Measurements from ENCODE around the gene GALNT5. TPM values are rescaled to one million over a fixed set of nuclear protein-coding genes. Genes with fewer than 3 reads are reported as not detected.

GALNT5 gene
- total RNA-seq, 5 donors from 2014 or later (not counting 1 experiment from before 2014, with no cell fraction given): 0.09 to 0.23 (median 0.10) TPM; not detected in 2

DNA sequence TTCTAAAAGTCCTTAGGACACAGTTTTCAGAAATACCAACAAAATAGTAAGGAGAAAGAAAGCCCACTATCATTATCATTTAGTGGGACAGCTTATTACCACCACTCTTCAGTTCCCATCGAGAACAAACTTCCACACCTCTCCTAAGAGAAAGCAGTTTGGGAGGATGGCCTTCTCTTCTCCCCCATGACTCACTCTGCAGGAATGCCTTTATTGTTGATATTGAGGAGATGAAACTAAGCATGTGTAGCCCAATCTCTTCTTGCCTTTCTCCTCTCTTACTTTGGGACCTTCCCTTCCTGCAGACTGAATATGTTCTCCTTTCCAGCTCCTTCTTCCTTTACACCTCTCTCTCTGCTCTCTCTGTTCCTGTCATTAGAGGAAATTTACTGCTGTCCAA lies 98.1 kb downstream of the GALNT5 start:
- DNase-seq (no peak), ATAC-seq (replicated peaks in 1 of 4) (no peak)
- H3K4me3 ChIP-seq (ENCODE audit: control insufficient read depth in 1 of 2, extremely low read depth in 1 of 2, low read length in 1 of 2): no peak overlapping the region
- Mint-ChIP-seq H3K27me3 (no peaks in the 10 kb centered on the region), H3K27ac (peak overlapping the region; percentile 2 to 19), H3K4me1 (peaks cover 44 to 65% (median 48%) of the 10 kb centered on the region in 3 donors), H3K36me3 (peaks cover 18% of the 10 kb centered on the region), H3K4me3 (no peak overlapping the region), H3K9me3 (peaks cover 0 to 3% (median 0%) of the 10 kb centered on the region in 3 donors)
- ChIA-PET POLR2A (no interaction called here), CTCF (interaction anchor here in 1 of 2 donors (0.5 to 1.7 kb wide), 4 partner anchors 19 to 626 kb away, joined by 3 to 4 read pairs (median 4); no protein-coding TSS in a partner anchor)
- peaks cover 0 to 18% of the 10 kb centered on the region in 2 experiments for H3K4me1 ChIP-seq (ENCODE audit: control insufficient read depth in 1 of 2, extremely low read depth in 1 of 2, insufficient read depth in 2 of 2, low read length in 2 of 2)
- no peaks in the 10 kb centered on the region for H3K36me3 ChIP-seq (ENCODE audit: control insufficient read depth in 2 of 2, extremely low read depth in 1 of 2, insufficient read depth in 1 of 2, low read length in 1 of 2)
- H3K9me3 ChIP-seq: no peaks in the 10 kb centered on the region
- H3K27ac ChIP-seq (ENCODE audit: low read length): no peak overlapping the region
- WGBS (ENCODE audit: insufficient coverage): no CpG with 5 or more reads among the region's 1 CpG
- H3K27me3 ChIP-seq (replicated peaks in 1 of 2; ENCODE audit: control insufficient read depth in 2 of 2, extremely low read depth in 1 of 2, insufficient read depth in 2 of 2, low read length in 1 of 2): no peaks in the 10 kb centered on the region

DNA sequence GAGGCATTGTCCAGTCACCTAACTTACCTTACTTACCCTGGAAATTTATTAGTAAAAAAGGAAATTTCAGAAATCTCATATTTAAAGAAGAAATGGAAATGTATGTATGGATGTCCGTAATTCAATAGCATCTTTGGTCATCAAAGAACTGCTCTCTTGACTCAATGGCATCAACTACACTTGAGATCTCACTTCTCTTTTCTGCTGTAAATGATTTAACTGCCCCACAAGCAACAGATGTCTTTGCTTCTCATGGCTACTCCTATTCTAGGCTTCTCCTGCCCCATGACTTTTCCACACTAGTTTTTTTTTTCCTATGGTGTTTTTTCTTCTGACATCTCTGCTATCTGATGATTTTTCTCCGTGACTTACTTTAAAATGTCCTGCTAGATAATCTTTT lies 102.1 kb downstream of the GALNT5 start:
- Mint-ChIP-seq H3K4me3 (no peak overlapping the region), H3K4me1 (peaks cover 41 to 57% (median 48%) of the 10 kb centered on the region in 3 donors), H3K36me3 (peaks cover 32% of the 10 kb centered on the region), H3K27me3 (no peaks in the 10 kb centered on the region), H3K27ac (no peak overlapping the region), H3K9me3 (peaks cover 7 to 8% (median 8%) of the 10 kb centered on the region in 3 donors)
- no peaks in the 10 kb centered on the region for H3K9me3 ChIP-seq
- no peak overlapping the region for H3K27ac ChIP-seq (ENCODE audit: low read length)
- ATAC-seq (replicated peaks in 1 of 4) (no peak), DNase-seq (no peak)
- no CpG with 5 or more reads among the region's 2 CpGs for WGBS (ENCODE audit: insufficient coverage)
- no peak overlapping the region for H3K4me3 ChIP-seq (ENCODE audit: control insufficient read depth in 1 of 2, extremely low read depth in 1 of 2, low read length in 1 of 2)
- ChIA-PET CTCF (no interaction called here), POLR2A (interaction anchor here in 1 of 2 donors (0.7 kb wide), 1 partner anchor 50 kb away, joined by 3 read pairs; no protein-coding TSS in a partner anchor)
- no peaks in the 10 kb centered on the region for H3K27me3 ChIP-seq (replicated peaks in 1 of 2; ENCODE audit: control insufficient read depth in 2 of 2, extremely low read depth in 1 of 2, insufficient read depth in 2 of 2, low read length in 1 of 2)
- no peaks in the 10 kb centered on the region for H3K36me3 ChIP-seq (ENCODE audit: control insufficient read depth in 2 of 2, extremely low read depth in 1 of 2, insufficient read depth in 1 of 2, low read length in 1 of 2)
- H3K4me1 ChIP-seq (ENCODE audit: control insufficient read depth in 1 of 2, extremely low read depth in 1 of 2, insufficient read depth in 2 of 2, low read length in 2 of 2): peaks cover 3 to 28% of the 10 kb centered on the region in 2 experiments

DNA sequence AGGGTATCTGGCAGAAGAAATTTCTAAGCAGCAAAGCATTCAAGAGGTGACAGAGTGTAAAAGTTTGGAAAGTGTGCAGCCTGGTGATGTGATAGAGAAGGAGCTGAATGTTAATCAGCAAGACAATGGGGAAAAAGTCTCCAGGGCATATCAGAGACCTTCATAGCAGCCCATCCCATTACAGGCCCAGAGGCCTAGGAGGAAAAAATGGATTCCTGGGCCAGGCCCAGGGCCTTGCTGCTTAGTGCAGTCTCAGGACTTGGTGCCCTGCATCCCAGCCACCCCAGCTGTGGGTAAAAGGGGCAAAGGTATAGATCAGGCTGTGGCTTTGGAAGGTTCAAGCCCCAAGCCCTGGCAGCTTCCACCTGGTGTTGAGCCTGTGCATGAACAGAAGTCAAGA lies 104.0 kb downstream of the GALNT5 start:
- Mint-ChIP-seq H3K4me3 (no peak overlapping the region), H3K9me3 (peaks cover 8% of the 10 kb centered on the region in 3 donors), H3K27ac (peak overlapping the region in 1 of 2 donors; percentile 36), H3K4me1 (peaks cover 37 to 51% (median 47%) of the 10 kb centered on the region in 3 donors), H3K36me3 (peaks cover 39% of the 10 kb centered on the region), H3K27me3 (no peaks in the 10 kb centered on the region)
- no peak overlapping the region for H3K4me3 ChIP-seq (ENCODE audit: control insufficient read depth in 1 of 2, extremely low read depth in 1 of 2, low read length in 1 of 2)
- peaks cover 3 to 26% of the 10 kb centered on the region in 2 experiments for H3K4me1 ChIP-seq (ENCODE audit: control insufficient read depth in 1 of 2, extremely low read depth in 1 of 2, insufficient read depth in 2 of 2, low read length in 2 of 2)
- no peaks in the 10 kb centered on the region for H3K27me3 ChIP-seq (replicated peaks in 1 of 2; ENCODE audit: control insufficient read depth in 2 of 2, extremely low read depth in 1 of 2, insufficient read depth in 2 of 2, low read length in 1 of 2)
- ChIA-PET CTCF (no interaction called here), POLR2A (no interaction called here)
- no peak overlapping the region for H3K27ac ChIP-seq (ENCODE audit: low read length)
- DNase-seq (no peak), ATAC-seq (replicated peaks in 1 of 4) (no peak)
- H3K9me3 ChIP-seq: no peaks in the 10 kb centered on the region
- no peaks in the 10 kb centered on the region for H3K36me3 ChIP-seq (ENCODE audit: control insufficient read depth in 2 of 2, extremely low read depth in 1 of 2, insufficient read depth in 1 of 2, low read length in 1 of 2)

DNA sequence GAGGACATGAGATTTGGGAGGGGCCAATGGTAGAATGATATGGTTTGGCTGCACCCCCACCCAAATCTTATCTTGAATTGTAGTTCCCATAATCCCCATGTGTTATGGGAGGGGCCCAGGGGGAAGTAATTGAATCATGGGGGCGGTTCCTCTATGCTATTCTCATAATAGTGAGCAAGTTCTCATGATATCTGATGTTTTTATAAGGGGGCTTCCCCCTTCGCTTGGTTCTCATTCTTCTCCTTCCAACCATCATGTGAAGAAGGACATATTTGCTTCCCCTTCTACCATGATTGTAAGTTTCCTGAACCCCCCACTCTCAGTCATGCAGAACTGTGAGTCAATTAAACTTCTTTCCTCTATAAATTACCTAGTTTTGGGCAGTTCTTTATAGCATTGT lies 105.1 kb downstream of the GALNT5 start:
- Histone ChIP-seq H3K27ac (ENCODE audit: low read length) (no peak overlapping the region), H3K27me3 (replicated peaks in 1 of 2; ENCODE audit: control insufficient read depth in 2 of 2, extremely low read depth in 1 of 2, insufficient read depth in 2 of 2, low read length in 1 of 2) (no peaks in the 10 kb centered on the region), H3K36me3 (ENCODE audit: control insufficient read depth in 2 of 2, extremely low read depth in 1 of 2, insufficient read depth in 1 of 2, low read length in 1 of 2) (no peaks in the 10 kb centered on the region), H3K9me3 (no peaks in the 10 kb centered on the region), H3K4me3 (ENCODE audit: control insufficient read depth in 1 of 2, extremely low read depth in 1 of 2, low read length in 1 of 2) (no peak overlapping the region), H3K4me1 (ENCODE audit: control insufficient read depth in 1 of 2, extremely low read depth in 1 of 2, insufficient read depth in 2 of 2, low read length in 2 of 2) (peaks cover 3 to 26% of the 10 kb centered on the region in 2 experiments)
- DNase-seq (no peak), ATAC-seq (replicated peaks in 1 of 4) (no peak)
- H3K36me3 Mint-ChIP-seq: peaks cover 41% of the 10 kb centered on the region
- H3K27ac Mint-ChIP-seq: no peak overlapping the region
- peaks cover 8 to 11% (median 8%) of the 10 kb centered on the region in 3 donors for H3K9me3 Mint-ChIP-seq
- POLR2A ChIA-PET: no interaction called here
- H3K4me1 Mint-ChIP-seq: peaks cover 38 to 46% (median 45%) of the 10 kb centered on the region in 3 donors
- no peaks in the 10 kb centered on the region for H3K27me3 Mint-ChIP-seq
- WGBS (ENCODE audit: insufficient coverage): no CpG with 5 or more reads among the region's 2 CpGs
- no peak overlapping the region for H3K4me3 Mint-ChIP-seq
- CTCF ChIA-PET: interaction anchor here in 1 of 2 donors (1.0 kb wide), 1 partner anchor 130 kb away, joined by 5 read pairs; no protein-coding TSS in a partner anchor

DNA sequence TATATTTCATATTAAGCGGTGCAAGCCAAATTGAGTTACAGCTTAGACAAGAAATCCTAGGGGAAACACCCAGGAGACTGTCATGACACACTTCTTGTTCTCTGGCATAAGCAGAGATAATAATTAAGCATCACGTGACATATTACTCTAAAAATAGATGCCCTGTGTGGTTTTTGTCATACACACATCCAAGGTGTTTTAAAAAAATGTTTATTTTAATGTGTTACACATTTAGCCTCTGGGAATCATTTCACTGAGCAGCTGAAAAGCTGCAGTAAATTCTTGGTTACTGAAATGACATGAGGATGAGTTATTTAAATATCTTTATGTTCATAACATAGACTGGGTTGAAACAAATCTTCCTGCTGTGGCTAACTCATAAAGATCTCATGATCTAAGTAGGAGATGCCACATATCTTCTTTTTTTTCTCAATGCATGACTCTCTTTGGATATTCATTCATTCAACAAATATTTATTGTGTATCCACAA lies 106.2 kb downstream of the GALNT5 start:
- H3K4me3 Mint-ChIP-seq: peak overlapping the region in 1 of 3 donors; percentile 38
- ATAC-seq (replicated peaks in 1 of 4) (no peak), DNase-seq (no peak)
- peaks cover 3 to 26% of the 10 kb centered on the region in 2 experiments for H3K4me1 ChIP-seq (ENCODE audit: control insufficient read depth in 1 of 2, extremely low read depth in 1 of 2, insufficient read depth in 2 of 2, low read length in 2 of 2)
- no peaks in the 10 kb centered on the region for H3K9me3 ChIP-seq
- no peaks in the 10 kb centered on the region for H3K27me3 ChIP-seq (replicated peaks in 1 of 2; ENCODE audit: control insufficient read depth in 2 of 2, extremely low read depth in 1 of 2, insufficient read depth in 2 of 2, low read length in 1 of 2)
- WGBS (ENCODE audit: insufficient coverage): no CpG with 5 or more reads among the region's 2 CpGs
- H3K9me3 Mint-ChIP-seq: peaks cover 8 to 11% (median 8%) of the 10 kb centered on the region in 3 donors
- H3K4me3 ChIP-seq (ENCODE audit: control insufficient read depth in 1 of 2, extremely low read depth in 1 of 2, low read length in 1 of 2): no peak overlapping the region
- no peaks in the 10 kb centered on the region for H3K36me3 ChIP-seq (ENCODE audit: control insufficient read depth in 2 of 2, extremely low read depth in 1 of 2, insufficient read depth in 1 of 2, low read length in 1 of 2)
- CTCF ChIA-PET: interaction anchor here (0.5 to 1.0 kb wide), 2 partner anchors 31 to 129 kb away, joined by 3 to 5 read pairs; no protein-coding TSS in a partner anchor
- no peak overlapping the region for H3K27ac ChIP-seq (ENCODE audit: low read length)
- peak overlapping the region; percentile 30 to 72 for H3K27ac Mint-ChIP-seq
- POLR2A ChIA-PET: no interaction called here
- no peaks in the 10 kb centered on the region for H3K27me3 Mint-ChIP-seq
- peaks cover 45% of the 10 kb centered on the region for H3K36me3 Mint-ChIP-seq
- peaks cover 42 to 47% (median 47%) of the 10 kb centered on the region in 3 donors for H3K4me1 Mint-ChIP-seq

Other genes starting within 250 kb of the GALNT5 start
- gene ERMN, start 68.1 kb downstream of the GALNT5 start, total RNA-seq: 10 to 100 TPM in 2 of 5 donors, 1 to 10 TPM in 3; 2.2 to 12.8 (median 4.3) TPM
- gene CYTIP, start 186.4 kb downstream of the GALNT5 start, total RNA-seq: 100 to 1,000 TPM; 264 to 465 (median 273) TPM

All from T-cell (primary cell).